Inferior parietal cortex (tissue), 1 donor: ENCODE measurements around the gene NOX4.
"Not testable (repeated sequence)": the region's sequence is repeated elsewhere in the genome, so short reads cannot be mapped to it uniquely, and the experiment has no call there.

Source experiments
- DNase-seq: peaks from one replicate; pipeline ENCODE4 v3.0.0-alpha.2; 2016; ENCODE audit errors: extremely low spot score

NOX4 gene

GRCh38 chr11:89458716-89459115, 32.5 kb downstream of the NOX4 start:
- no peak for DNase-seq

- DNase-seq: no peak
These were observed 34.0 kb downstream of the NOX4 start for GRCh38 chr11:89457190-89457589.

GRCh38 chr11:89456681-89457080, 34.5 kb downstream of the NOX4 start:
- no peak for DNase-seq

GRCh38 chr11:89452780-89453179, 38.4 kb downstream of the NOX4 start:
- DNase-seq: no peak

GRCh38 chr11:89447845-89448244, 43.3 kb downstream of the NOX4 start:
- DNase-seq: no peak

- no peak for DNase-seq
These were observed 47.5 kb downstream of the NOX4 start for GRCh38 chr11:89443361-89444322.

GRCh38 chr11:89442801-89443200, 48.4 kb downstream of the NOX4 start:
- no peak for DNase-seq

- DNase-seq: no peak
These were observed 49.6 kb downstream of the NOX4 start for GRCh38 chr11:89441606-89442005.

- DNase-seq: no peak
These were observed 53.9 kb downstream of the NOX4 start for GRCh38 chr11:89437317-89437716.

- no peak for DNase-seq
These were observed 55.1 kb downstream of the NOX4 start for GRCh38 chr11:89436071-89436470.

GRCh38 chr11:89433278-89433677, 57.9 kb downstream of the NOX4 start:
- no peak for DNase-seq

GRCh38 chr11:89432182-89432581, 59.0 kb downstream of the NOX4 start:
- not testable (repeated sequence) for DNase-seq

- DNase-seq: not testable (repeated sequence)
These were observed 64.7 kb downstream of the NOX4 start for GRCh38 chr11:89426501-89426900.

GRCh38 chr11:89421718-89422117, 69.5 kb downstream of the NOX4 start:
- DNase-seq: no peak

GRCh38 chr11:89420981-89421380, 70.2 kb downstream of the NOX4 start:
- no peak for DNase-seq

GRCh38 chr11:89416961-89417360, 74.2 kb downstream of the NOX4 start:
- DNase-seq: peak; percentile 18

- not testable (repeated sequence) for DNase-seq
These were observed 80.1 kb downstream of the NOX4 start for GRCh38 chr11:89411112-89411511.

- not testable (repeated sequence) for DNase-seq
These were observed 80.5 kb downstream of the NOX4 start for GRCh38 chr11:89410666-89411065.

- not testable (repeated sequence) for DNase-seq
These were observed 82.7 kb downstream of the NOX4 start for GRCh38 chr11:89408441-89408840.

- no peak for DNase-seq
These were observed 85.5 kb downstream of the NOX4 start for GRCh38 chr11:89405629-89406028.

GRCh38 chr11:89391654-89392053, 99.5 kb downstream of the NOX4 start:
- not testable (repeated sequence) for DNase-seq

- not testable (repeated sequence) for DNase-seq
These were observed 103.7 kb downstream of the NOX4 start for GRCh38 chr11:89387501-89387900.

GRCh38 chr11:89382986-89383385, 108.2 kb downstream of the NOX4 start:
- not testable (repeated sequence) for DNase-seq
